ENCODE results near the gene PRKCB.

- no peak for TF ChIP-seq CTCF (IDR thresholded peaks at IDR 0.05; ENCODE audit: low read depth, low read length, poor library complexity, severe bottlenecking)
- no peak for TF ChIP-seq EZH2phosphoT487 (IDR thresholded peaks at IDR 0.05; ENCODE audit: borderline replicate concordance, low read length)
Observed at GRCh38 chr16:24165273-24165672, 329.5 kb downstream of the PRKCB start.
